ENCODE results near the gene QRSL1.

- no peak for TF ChIP-seq CTCF (IDR thresholded peaks at IDR 0.05)
- no peak for TF ChIP-seq POLR2AphosphoS5 (IDR thresholded peaks at IDR 0.05)
- no peak for TF ChIP-seq POLR2A (IDR thresholded peaks at IDR 0.05)
- no peak for TF ChIP-seq EP300 (IDR thresholded peaks at IDR 0.05; ENCODE audit: low read depth)
Observed at GRCh38 chr6:106715922-106716321, 86.5 kb downstream of the QRSL1 start.
